Adrenal gland (tissue), 5 donors: Measurements from ENCODE around the gene SLC45A2.

Experiments used
- POLR2A ChIP-seq, 2 donors: fragments of 450-650 bp; IDR thresholded peaks; one replicate each; pipeline ENCODE4 v1.6.1; 2017; ENCODE audit warnings: antibody characterized with exemption in 2 of 2, mild to moderate bottlenecking in 2 of 2, moderate library complexity in 1 of 2
- TF ChIP-seq, protein P1 (sequence below), 6 experiments: fragments of 450-650 bp in 4 of 6; fragments of 200-600 bp in 2 of 6; sonication (generic) in 1 of 6; IDR thresholded peaks; 1 replicate in 5 of 6; 2 replicates in 1 of 6; pipeline versions ENCODE4 v1.5.1 to v1.8.0; 2016 to 2021; ENCODE audit warnings: antibody characterized with exemption in 6 of 6, mild to moderate bottlenecking in 2 of 6, moderate library complexity in 1 of 6
- donor health status: DM: no; HTN: no; CAD: no.

DNA sequence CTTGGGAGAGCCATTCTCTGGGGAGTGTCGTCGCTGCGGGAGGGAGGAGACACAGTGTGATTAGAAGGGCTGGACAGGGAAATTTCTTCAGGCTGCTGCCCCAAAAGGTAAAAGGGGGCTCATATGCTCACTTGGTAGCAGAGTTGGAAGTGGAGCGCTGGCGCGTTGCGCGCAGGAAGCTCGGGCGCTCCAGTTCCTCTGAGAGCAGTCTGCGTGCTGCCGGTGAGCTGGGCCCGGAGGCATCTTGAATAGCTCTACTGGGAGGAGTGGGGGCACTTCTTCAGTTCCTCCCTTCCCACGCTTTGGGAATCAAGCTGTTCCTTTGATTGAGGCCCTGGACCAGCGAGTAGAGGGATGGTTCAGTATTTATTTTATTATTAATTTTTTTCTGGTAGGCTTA, 45.6 kb downstream of the SLC45A2 start:
- TF ChIP-seq, protein P1, sequence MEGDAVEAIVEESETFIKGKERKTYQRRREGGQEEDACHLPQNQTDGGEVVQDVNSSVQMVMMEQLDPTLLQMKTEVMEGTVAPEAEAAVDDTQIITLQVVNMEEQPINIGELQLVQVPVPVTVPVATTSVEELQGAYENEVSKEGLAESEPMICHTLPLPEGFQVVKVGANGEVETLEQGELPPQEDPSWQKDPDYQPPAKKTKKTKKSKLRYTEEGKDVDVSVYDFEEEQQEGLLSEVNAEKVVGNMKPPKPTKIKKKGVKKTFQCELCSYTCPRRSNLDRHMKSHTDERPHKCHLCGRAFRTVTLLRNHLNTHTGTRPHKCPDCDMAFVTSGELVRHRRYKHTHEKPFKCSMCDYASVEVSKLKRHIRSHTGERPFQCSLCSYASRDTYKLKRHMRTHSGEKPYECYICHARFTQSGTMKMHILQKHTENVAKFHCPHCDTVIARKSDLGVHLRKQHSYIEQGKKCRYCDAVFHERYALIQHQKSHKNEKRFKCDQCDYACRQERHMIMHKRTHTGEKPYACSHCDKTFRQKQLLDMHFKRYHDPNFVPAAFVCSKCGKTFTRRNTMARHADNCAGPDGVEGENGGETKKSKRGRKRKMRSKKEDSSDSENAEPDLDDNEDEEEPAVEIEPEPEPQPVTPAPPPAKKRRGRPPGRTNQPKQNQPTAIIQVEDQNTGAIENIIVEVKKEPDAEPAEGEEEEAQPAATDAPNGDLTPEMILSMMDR (IDR thresholded peaks at IDR 0.05): no peak
- TF ChIP-seq POLR2A (IDR thresholded peaks at IDR 0.05): no peak
